Mesodermal cell (in vitro differentiated cells): ENCODE data around the gene COLEC11. TPM values are rescaled to one million over a fixed set of nuclear protein-coding genes. Genes with fewer than 3 reads are reported as not detected.
A peak's percentile ranks its signal among the peaks of the same experiment; 100 is the strongest.
"Not testable (repeated sequence)": the region's sequence is repeated elsewhere in the genome, so short reads cannot be mapped to it uniquely, and the experiment has no call there.

Experiments used
- H3K27ac ChIP-seq: 2 replicates; pipeline ENCODE4 v1.7.0; 2013; ENCODE audit warnings: mild to moderate bottlenecking, low read depth, low read length, moderate library complexity; ENCODE audit not compliant: severe bottlenecking
- H3K36me3 ChIP-seq: 2 replicates; pipeline ENCODE4 v1.7.1; 2013; ENCODE audit warnings: mild to moderate bottlenecking, low read length, moderate library complexity; ENCODE audit not compliant: control insufficient read depth, insufficient read depth
- H3K4me1 ChIP-seq: one replicate; pipeline ENCODE4 v1.7.1; 2013; ENCODE audit warnings: mild to moderate bottlenecking, low read length; ENCODE audit not compliant: insufficient read depth, control insufficient read depth, poor library complexity, severe bottlenecking
- H3K4me3 ChIP-seq: 2 replicates; pipeline ENCODE4 v1.7.0; 2013; ENCODE audit warnings: low read length, control low read depth, mild to moderate bottlenecking; ENCODE audit not compliant: insufficient read depth, poor library complexity, severe bottlenecking; ENCODE audit errors: extremely low read depth
- H3K9me3 ChIP-seq: 2 replicates; pipeline ENCODE4 v1.7.1; 2013; ENCODE audit warnings: mild to moderate bottlenecking, low read length, moderate library complexity; ENCODE audit not compliant: control insufficient read depth
- WGBS, 2 experiments: methylation state at CpG; one replicate each; pipeline ENCODE4 v1.1.5; 2013; ENCODE audit warnings: missing lambda C conversion rate in 2 of 2; ENCODE audit not compliant: insufficient coverage in 2 of 2; 5-methylcytosine and 5-hydroxymethylcytosine counted together
- polyA plus RNA-seq, 2 experiments: library from polyadenylated mRNA; stranded (reverse); fragments of 50-300 nt; gene quantifications; one replicate each; pipeline ENCODE4 v1.2.3, GENCODE V29; 2013

COLEC11 gene
- polyA plus RNA-seq (2013, experiment 1 of 2), result 2.6 TPM
- 0.81 TPM for polyA plus RNA-seq (2013, experiment 2 of 2)

DNA sequence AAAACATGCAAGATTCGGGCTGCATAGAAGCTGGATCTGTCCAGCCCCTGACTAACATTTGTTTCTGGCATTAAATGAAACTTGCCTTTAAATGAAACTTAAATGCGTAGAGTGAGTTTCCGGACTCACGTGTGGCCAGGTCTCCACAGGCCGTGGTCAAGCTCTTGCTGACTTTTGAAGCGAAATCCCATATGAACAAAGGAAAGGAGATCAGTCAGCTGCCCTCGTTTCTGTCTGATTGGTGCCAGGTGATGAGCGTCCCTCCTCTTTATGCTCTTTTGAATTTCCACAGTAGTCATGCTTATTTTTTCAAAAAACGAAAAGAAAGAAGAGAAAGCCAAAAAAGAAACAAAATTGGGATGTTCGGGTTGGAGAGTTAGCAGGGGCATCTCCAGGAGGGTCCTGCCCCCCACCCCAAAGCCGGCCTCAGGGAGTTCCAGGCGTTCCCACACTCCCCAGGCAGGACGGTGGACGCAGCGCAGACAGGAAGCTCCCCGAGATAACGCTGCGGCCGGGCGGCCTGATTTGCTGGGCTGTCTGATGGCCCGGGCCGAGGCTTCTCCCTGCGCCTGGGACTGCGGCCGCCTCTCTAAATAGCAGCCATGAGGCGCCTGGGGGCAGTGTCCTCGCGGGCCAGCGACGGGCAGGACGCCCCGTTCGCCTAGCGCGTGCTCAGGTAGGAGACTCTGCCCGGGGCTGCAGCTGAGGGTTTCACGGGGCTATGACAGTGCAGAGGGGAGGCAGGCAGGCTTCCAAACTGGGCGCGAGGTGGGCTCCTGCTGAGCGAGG, at the start of gene COLEC11:
Gene COLEC11, plus strand, starts transcription at position 620 of the 789 bp plus-strand sequence. CDS start 9,229 bp downstream, outside the sequence.
- H3K4me3 ChIP-seq, result no peak within 1 kb of the TSS
- H3K9me3 ChIP-seq, result no peaks in the 10 kb centered on the region
- H3K4me1 ChIP-seq, result peaks cover 4% of the 10 kb centered on the region
- no peaks in the 10 kb centered on the region for H3K36me3 ChIP-seq
- 91 to 92% methylated on average over 34 to 37 of the region's 40 CpGs for WGBS, 2 experiments
- no peak within 1 kb of the TSS for H3K27ac ChIP-seq

DNA sequence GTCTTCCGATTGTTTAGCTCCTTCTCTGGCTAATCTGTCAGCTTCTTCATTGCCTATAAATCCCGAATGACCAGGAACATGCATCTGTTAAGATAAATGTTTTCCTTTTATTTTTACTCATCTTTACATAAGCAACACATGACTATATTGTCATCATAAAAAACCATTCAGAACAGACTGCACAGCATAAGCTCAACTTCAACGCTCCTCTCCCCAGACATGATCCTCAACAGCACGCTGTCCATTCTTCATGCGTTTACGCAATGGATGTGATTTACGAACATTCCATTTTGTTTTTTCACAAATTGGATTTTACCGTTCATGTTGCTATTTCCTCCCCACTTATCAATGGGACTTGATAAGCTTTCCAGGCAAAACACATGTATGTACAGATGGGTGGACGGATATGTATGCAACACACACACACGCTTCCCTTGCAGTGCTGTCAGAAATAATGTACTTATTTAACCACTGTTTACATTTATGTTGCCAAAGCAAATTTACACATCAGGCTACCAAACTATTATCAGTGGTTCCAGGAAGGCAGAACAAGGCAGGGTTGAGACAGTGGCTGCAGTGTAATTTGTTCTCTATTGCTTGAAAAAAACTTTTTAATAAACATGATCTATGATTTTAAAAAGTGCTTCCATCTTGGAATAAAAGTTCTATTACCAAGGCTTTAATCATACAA, 49.0 kb upstream of the COLEC11 start:
- Histone ChIP-seq H3K4me1 (no peaks in the 10 kb centered on the region), H3K9me3 (no peaks in the 10 kb centered on the region), H3K4me3 (no peak overlapping the region), H3K27ac (no peak overlapping the region), H3K36me3 (peaks cover 100% of the 10 kb centered on the region)
- WGBS, 2 experiments, result 99 to 100% methylated on average over 5 to 6 of the region's 10 CpGs

DNA sequence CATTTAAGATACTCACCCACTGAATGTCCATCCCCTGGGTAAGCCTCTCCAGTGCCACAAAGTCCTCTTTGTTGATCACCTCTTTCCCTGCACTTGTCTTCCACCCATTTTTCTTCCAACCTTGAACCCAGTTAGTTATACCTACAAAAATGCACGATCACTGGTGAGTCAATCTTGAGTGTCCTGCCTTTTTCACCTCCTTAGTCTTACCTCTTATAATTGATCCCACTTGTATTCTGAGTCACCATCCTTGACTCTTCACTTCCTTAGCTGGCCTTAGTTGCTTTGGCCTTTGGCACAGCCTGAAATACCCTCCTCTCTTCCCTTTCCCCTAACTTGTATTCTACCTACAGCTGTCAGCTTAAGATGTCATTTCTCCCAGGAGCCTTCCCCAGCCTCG, 47.0 kb upstream of the COLEC11 start:
- H3K36me3 ChIP-seq, result peaks cover 97% of the 10 kb centered on the region
- WGBS, 2 experiments, result 93 to 94% methylated on average over 1 to 2 of the region's 2 CpGs
- no peaks in the 10 kb centered on the region for H3K4me1 ChIP-seq
- no peak overlapping the region for H3K27ac ChIP-seq
- H3K9me3 ChIP-seq, result no peaks in the 10 kb centered on the region
- no peak overlapping the region for H3K4me3 ChIP-seq

DNA sequence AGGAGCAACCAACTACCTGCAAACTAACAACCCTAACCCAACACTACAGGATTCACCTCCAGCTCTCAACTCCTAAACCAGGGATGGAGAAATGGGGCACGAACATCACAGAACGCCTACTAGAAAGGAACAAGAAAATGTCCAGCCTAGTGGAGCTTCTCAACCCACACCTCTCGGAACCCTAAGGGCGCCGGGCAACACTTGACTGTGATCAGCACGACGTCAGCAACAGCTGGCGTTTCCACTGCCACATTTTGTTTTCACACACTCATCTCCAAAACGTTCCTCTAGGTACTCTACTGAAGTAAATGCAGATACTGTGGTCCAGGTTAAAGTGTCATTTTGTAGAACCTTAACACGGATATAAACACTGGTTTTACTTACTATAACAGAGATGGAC, 41.0 kb upstream of the COLEC11 start:
- peaks cover 71% of the 10 kb centered on the region for H3K36me3 ChIP-seq
- no peak overlapping the region for H3K27ac ChIP-seq
- H3K4me1 ChIP-seq, result peaks cover 3% of the 10 kb centered on the region
- 90 to 100% methylated on average over 2 to 8 of the region's 10 CpGs for WGBS, 2 experiments
- no peaks in the 10 kb centered on the region for H3K9me3 ChIP-seq
- H3K4me3 ChIP-seq, result no peak overlapping the region

DNA sequence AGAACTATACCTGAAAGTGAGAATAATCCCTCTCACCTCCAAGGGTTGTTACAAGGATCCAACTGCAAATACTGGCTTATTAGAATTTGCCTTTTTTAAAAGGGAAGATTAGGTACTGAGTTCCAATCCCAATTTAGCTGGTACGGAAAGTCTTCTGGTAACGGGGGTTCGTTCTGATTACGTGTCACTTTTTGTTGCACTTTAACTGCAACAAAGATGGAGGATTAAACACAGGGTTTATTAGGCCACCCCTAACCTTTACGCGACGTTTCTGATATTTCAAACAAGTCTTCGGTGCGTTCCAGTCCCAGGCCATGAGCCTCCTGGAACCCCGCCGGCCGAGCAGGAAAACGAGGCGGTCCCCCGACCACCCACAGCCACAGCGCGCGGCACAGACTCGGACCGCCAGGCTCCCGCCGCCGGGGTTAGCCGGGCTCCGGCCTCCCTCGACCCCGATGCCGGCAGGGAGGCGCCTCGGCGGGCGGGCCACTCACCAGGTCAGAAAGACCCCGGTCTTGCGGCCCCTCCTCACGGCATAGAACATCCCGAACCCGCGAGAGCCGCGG, 37.2 kb upstream of the COLEC11 start:
- peaks cover 41% of the 10 kb centered on the region for H3K36me3 ChIP-seq
- no peaks in the 10 kb centered on the region for H3K9me3 ChIP-seq
- 1% methylated on average over 38 of the region's 40 CpGs for WGBS, 2 experiments
- peak overlapping the region; percentile 91 for H3K27ac ChIP-seq
- H3K4me1 ChIP-seq, result peaks cover 3% of the 10 kb centered on the region
- peak overlapping the region; percentile 95 for H3K4me3 ChIP-seq

DNA sequence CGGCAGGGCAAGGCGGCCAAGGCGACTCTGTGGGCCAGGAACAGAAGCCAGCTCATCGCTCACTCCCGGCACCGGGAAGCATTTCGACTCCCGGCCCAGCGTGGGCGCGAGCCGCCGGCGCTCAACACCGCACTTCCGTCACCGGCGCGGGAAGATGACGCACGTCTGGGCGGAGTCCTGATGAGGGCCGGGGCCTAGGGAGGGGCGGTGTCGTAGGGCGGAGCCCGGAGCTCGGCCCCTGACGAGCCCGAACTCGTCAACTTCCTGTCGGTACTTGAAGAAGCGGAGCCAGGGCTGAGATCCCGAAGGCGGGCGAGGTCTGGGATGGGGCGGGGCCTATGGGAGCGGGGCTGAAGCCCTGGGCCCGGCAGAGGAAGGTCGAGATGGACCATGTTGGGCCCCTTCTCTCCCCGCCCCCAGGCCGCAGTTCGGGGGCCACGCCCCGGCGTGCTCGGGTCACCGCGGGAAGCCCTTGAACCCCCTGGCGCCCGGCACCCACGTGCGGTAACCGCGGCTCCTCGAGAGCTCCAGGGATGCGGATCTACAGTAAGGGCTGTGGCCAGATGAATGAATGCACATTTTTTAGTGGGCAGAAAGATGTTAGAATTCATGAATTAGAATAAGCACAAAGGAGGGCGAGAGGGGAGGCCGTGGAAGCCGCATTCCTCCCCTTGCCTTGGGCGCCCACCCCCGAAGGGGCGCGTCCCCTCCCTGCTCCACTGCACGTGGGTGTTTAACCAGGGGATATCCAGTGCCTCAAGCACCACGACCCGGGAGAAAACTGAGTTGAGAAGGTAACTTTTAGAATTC, 36.5 kb upstream of the COLEC11 start, which contains the start of gene RNASEH1:
Gene RNASEH1, minus strand, starts transcription at position 129 of the 810 bp plus-strand sequence. Its CDS starts 73 bp downstream, at position 56.
- 0 to 1% methylated on average over 45 to 55 of the region's 67 CpGs for WGBS, 2 experiments
- Histone ChIP-seq H3K4me3 (peak within 1 kb of the TSS; percentile 95), H3K4me1 (peaks cover 3% of the 10 kb centered on the region), H3K27ac (peak within 1 kb of the TSS; percentile 91), H3K9me3 (no peaks in the 10 kb centered on the region), H3K36me3 (peaks cover 38% of the 10 kb centered on the region)

DNA sequence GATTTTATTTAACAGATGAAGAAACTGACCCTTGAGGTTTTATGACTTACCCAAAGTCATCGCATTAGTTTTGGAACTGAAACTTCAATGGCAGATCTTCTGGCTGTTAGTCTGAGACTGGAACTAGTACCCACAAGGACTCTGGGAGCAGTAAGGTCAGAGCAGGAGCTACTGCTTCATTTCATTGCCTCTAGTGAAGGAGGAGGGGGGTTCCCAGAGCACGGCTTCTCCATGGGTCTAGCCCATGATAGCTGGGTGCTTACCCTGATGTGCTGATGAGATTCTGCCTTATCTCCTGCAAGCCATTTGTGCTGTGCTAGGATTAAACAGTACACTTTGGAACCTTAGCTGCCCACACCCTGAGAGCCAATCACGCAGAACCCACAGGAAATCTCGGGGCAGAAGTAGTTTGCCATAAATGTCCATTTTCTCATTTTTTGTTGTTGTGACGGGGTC, 31.4 kb upstream of the COLEC11 start:
- Histone ChIP-seq H3K36me3 (peaks cover 10% of the 10 kb centered on the region), H3K27ac (no peak overlapping the region), H3K9me3 (no peaks in the 10 kb centered on the region), H3K4me3 (no peak overlapping the region), H3K4me1 (no peaks in the 10 kb centered on the region)
- WGBS, 2 experiments, result 95 to 98% methylated on average over 4 to 5 of the region's 5 CpGs

DNA sequence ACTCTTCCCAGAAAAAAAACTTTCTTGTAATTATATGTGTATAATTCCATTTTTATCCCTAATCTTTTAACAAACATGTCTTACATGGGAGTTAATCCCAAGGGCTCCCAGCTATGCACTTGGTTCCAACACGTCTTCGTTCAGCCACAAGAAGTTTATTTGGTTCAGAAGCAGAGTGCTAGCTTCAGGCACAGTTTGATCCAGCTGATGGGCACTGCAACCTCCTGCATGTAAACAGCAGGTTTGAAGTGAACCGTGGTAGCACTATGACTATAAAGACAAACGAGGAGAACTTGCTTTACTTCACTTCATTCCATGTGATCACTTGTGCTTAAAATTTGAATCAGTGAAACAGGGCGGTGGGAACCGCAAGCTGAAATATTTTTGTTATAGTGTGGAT, 29.8 kb upstream of the COLEC11 start:
- H3K4me1 ChIP-seq, result no peaks in the 10 kb centered on the region
- H3K36me3 ChIP-seq, result peaks cover 10% of the 10 kb centered on the region
- 67% methylated on average over 3 to 4 of the region's 6 CpGs for WGBS, 2 experiments
- no peak overlapping the region for H3K4me3 ChIP-seq
- H3K9me3 ChIP-seq, result no peaks in the 10 kb centered on the region
- no peak overlapping the region for H3K27ac ChIP-seq

DNA sequence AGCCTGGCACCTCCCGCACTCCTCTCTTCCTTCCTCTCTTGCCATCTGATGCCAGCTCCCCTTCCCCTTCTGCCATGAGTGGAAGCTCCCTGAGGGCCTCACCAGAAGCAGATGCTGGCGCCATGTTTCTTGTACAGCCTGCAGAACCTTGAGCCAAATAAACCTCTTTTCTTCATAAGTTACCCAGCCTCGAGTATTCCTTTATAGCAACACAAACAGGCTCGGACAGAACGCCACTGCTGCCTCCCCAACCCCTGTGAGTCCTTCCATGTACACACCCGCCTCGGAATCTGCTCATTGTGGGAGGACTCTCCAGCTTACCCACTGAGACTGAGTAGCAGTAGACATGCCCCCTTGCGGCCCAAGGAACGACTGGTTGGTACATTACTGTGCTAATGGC, 28.1 kb upstream of the COLEC11 start:
- no peaks in the 10 kb centered on the region for H3K9me3 ChIP-seq
- 84 to 93% methylated on average over 4 to 9 of the region's 9 CpGs for WGBS, 2 experiments
- no peak overlapping the region for H3K27ac ChIP-seq
- peaks cover 4% of the 10 kb centered on the region for H3K36me3 ChIP-seq
- H3K4me1 ChIP-seq, result no peaks in the 10 kb centered on the region
- no peak overlapping the region for H3K4me3 ChIP-seq

DNA sequence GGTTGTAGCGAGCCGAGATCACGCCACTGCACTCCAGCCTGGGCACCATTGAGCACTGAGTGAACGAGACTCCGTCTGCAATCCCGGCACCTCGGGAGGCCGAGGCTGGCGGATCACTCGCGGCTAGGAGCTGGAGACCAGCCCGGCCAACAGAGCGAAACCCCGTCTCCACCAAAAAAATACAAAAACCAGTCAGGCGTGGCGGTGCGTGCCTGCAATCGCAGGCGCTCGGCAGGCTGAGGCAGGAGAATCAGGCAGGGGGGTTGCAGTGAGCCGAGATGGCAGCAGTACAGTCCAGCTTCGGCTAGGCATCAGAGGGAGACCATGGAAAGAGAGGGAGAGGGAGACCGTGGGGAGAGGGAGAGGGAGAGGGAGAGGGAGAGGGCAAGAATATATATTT, 25.3 kb upstream of the COLEC11 start:
- H3K4me1 ChIP-seq, H3K4me3 ChIP-seq, H3K27ac ChIP-seq, H3K36me3 ChIP-seq, H3K9me3 ChIP-seq: not testable (repeated sequence)
- WGBS, 2 experiments, result 80% methylated on average over 1 of the region's 23 CpGs; no CpG with 5 or more reads in 1 of the 2 experiments
